GM12874 (cell line): Measurements from ENCODE around the gene SPRR1A.

Experiments used
- CTCF ChIP-seq: IDR thresholded peaks from 2 replicates; pipeline ENCODE4 v1.5.1; 2011; ENCODE audit warnings: low read depth, mild to moderate bottlenecking, control low read depth, low read length, moderate library complexity; ENCODE audit not compliant: insufficient read depth

The SPRR1A gene

GRCh38 chr1:152962876-152963415 lies 20.9 kb upstream of the SPRR1A start:
- no peak for TF ChIP-seq CTCF

- TF ChIP-seq CTCF, result no peak
Measured at GRCh38 chr1:152964536-152964935, 19.3 kb upstream of the SPRR1A start.

- no peak for TF ChIP-seq CTCF
Measured at GRCh38 chr1:152965853-152966252, 18.0 kb upstream of the SPRR1A start.

- TF ChIP-seq CTCF, result no peak
Measured at GRCh38 chr1:152967201-152967600, 16.7 kb upstream of the SPRR1A start.

GRCh38 chr1:152968248-152968647 lies 15.6 kb upstream of the SPRR1A start:
- no peak for TF ChIP-seq CTCF

- no peak for TF ChIP-seq CTCF
Measured at GRCh38 chr1:152969036-152969435, 14.8 kb upstream of the SPRR1A start.

GRCh38 chr1:152970495-152970894 lies 13.4 kb upstream of the SPRR1A start, which contains the start of gene SPRR4:
TSS of gene SPRR4 (plus strand) at chr1:152970648. CDS start at chr1:152971891, 1,243 bp downstream.
- TF ChIP-seq CTCF, result no peak
